K562 (cell line): ENCODE measurements around the gene MFAP3L.

ENCODE experiments used
- BRF2 ChIP-seq: IDR thresholded peaks from 3 replicates; pipeline ENCODE4 v1.6.1; 2011; ENCODE audit warnings: borderline replicate concordance, mild to moderate bottlenecking; ENCODE audit not compliant: insufficient read length, insufficient read depth
- TCF7 ChIP-seq: sonication (generic); IDR thresholded peaks from 2 replicates; pipeline ENCODE4 v1.6.1; 2016; ENCODE audit warnings: antibody characterized with exemption, borderline replicate concordance
- YY1 ChIP-seq, 3 experiments: IDR thresholded peaks; 2 replicates each; pipeline ENCODE4 v1.6.1; 2011; ENCODE audit warnings: low read length in 2 of 3, mild to moderate bottlenecking in 2 of 3, moderate library complexity in 2 of 3, borderline replicate concordance in 1 of 3, control low read depth in 1 of 3, low read depth in 1 of 3; ENCODE audit not compliant: insufficient read depth in 3 of 3, insufficient replicate concordance in 2 of 3, control insufficient read depth in 1 of 3, insufficient read length in 1 of 3; ENCODE audit errors: extremely low read depth in 1 of 3
- TF ChIP-seq, protein P1 (sequence below), 3 experiments: IDR thresholded peaks in 2 of 3; conservative IDR thresholded peaks in 1 of 3; 2 replicates each; pipeline ENCODE4 v1.5.1; 2011 to 2012; ENCODE audit warnings: low read length in 3 of 3, mild to moderate bottlenecking in 3 of 3, control low read depth in 2 of 3, improper control_type of control experiment in 1 of 3, inconsistent platforms in 1 of 3, low read depth in 1 of 3, mixed read lengths in 1 of 3, moderate library complexity in 1 of 3; ENCODE audit not compliant: insufficient read depth in 2 of 3
- TF ChIP-seq, protein P2 (sequence below): fragments of 250-450 bp; sonication (Bioruptor Pico); IDR thresholded peaks from 2 replicates; pipeline ENCODE4 v1.8.0; 2021; ENCODE audit warnings: mild to moderate bottlenecking, moderate library complexity

GRCh38 chr4:170047771-170048354, 21.7 kb upstream of the MFAP3L start:
- TF ChIP-seq BRF2: no peak
- TF ChIP-seq TCF7: no peak
- no peak for TF ChIP-seq YY1 (IDR thresholded peaks at IDR 0.05; ENCODE audit: borderline replicate concordance in 1 of 3, control insufficient read depth in 1 of 3, extremely low read depth in 1 of 3, insufficient read depth in 3 of 3, insufficient read length in 1 of 3, insufficient replicate concordance in 2 of 3, low read depth in 1 of 3, low read length in 2 of 3)
- TF ChIP-seq, protein P1, sequence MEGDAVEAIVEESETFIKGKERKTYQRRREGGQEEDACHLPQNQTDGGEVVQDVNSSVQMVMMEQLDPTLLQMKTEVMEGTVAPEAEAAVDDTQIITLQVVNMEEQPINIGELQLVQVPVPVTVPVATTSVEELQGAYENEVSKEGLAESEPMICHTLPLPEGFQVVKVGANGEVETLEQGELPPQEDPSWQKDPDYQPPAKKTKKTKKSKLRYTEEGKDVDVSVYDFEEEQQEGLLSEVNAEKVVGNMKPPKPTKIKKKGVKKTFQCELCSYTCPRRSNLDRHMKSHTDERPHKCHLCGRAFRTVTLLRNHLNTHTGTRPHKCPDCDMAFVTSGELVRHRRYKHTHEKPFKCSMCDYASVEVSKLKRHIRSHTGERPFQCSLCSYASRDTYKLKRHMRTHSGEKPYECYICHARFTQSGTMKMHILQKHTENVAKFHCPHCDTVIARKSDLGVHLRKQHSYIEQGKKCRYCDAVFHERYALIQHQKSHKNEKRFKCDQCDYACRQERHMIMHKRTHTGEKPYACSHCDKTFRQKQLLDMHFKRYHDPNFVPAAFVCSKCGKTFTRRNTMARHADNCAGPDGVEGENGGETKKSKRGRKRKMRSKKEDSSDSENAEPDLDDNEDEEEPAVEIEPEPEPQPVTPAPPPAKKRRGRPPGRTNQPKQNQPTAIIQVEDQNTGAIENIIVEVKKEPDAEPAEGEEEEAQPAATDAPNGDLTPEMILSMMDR (IDR thresholded peaks at IDR 0.05 in 2 of 3, conservative IDR thresholded peaks at IDR 0.05 in 1 of 3; ENCODE audit: insufficient read depth in 2 of 3, low read depth in 1 of 3, low read length in 3 of 3): peak; percentile 49 to 87 (median 67); a peak in 5 of 6 replicates
- TF ChIP-seq, protein P2, sequence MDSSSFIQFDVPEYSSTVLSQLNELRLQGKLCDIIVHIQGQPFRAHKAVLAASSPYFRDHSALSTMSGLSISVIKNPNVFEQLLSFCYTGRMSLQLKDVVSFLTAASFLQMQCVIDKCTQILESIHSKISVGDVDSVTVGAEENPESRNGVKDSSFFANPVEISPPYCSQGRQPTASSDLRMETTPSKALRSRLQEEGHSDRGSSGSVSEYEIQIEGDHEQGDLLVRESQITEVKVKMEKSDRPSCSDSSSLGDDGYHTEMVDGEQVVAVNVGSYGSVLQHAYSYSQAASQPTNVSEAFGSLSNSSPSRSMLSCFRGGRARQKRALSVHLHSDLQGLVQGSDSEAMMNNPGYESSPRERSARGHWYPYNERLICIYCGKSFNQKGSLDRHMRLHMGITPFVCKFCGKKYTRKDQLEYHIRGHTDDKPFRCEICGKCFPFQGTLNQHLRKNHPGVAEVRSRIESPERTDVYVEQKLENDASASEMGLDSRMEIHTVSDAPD (CRISPR knock-in tag): no peak
